ENCODE data around the gene IFIH1. TPM values are rescaled to one million over a fixed set of nuclear protein-coding genes. Genes with fewer than 3 reads are reported as not detected.

The IFIH1 gene
- polyA plus RNA-seq, 1 of the 3 experiments (the other 2 are of a cell fraction), result 1.0 TPM

DNA sequence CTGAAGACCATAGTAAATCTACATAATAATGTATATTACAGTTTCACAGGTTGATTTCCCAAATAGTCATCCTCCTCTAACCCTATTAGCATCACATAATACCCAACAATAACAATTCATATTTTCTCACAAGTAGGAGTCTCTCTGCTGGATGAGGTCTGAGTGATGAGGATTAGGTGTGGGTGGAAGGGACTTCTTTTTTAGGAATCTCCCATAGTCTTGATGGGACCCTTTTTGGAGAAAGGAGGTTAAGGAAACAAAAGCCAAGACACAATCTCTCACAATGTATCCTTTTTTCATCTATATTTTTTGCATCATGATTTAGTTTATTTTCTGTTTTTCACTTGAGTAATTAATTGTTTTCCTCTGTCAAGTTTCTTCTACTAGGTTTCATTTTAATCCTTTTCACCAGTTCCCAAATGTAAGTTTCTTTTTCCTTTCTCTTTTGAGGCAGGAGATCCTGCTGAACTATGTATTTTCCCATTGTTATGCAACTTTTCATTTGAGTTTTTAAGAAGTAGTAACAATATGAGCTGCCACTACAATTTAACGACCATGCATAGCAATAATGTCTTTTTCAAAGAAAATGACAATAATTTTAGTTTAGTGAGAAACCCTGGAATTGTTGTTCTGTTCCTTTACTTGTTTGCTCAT lies 2.5 kb upstream of the IFIH1 start (continued):
- TF ChIP-seq, protein P1, sequence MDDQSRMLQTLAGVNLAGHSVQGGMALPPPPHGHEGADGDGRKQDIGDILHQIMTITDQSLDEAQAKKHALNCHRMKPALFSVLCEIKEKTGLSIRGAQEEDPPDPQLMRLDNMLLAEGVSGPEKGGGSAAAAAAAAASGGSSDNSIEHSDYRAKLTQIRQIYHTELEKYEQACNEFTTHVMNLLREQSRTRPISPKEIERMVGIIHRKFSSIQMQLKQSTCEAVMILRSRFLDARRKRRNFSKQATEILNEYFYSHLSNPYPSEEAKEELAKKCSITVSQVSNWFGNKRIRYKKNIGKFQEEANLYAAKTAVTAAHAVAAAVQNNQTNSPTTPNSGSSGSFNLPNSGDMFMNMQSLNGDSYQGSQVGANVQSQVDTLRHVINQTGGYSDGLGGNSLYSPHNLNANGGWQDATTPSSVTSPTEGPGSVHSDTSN (IDR thresholded peaks at IDR 0.05), result no peak
- TF ChIP-seq, protein P2, sequence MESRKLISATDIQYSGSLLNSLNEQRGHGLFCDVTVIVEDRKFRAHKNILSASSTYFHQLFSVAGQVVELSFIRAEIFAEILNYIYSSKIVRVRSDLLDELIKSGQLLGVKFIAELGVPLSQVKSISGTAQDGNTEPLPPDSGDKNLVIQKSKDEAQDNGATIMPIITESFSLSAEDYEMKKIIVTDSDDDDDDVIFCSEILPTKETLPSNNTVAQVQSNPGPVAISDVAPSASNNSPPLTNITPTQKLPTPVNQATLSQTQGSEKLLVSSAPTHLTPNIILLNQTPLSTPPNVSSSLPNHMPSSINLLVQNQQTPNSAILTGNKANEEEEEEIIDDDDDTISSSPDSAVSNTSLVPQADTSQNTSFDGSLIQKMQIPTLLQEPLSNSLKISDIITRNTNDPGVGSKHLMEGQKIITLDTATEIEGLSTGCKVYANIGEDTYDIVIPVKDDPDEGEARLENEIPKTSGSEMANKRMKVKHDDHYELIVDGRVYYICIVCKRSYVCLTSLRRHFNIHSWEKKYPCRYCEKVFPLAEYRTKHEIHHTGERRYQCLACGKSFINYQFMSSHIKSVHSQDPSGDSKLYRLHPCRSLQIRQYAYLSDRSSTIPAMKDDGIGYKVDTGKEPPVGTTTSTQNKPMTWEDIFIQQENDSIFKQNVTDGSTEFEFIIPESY (IDR thresholded peaks at IDR 0.05; ENCODE audit: borderline replicate concordance, low read depth), result no peak
- TF ChIP-seq TCF12 (IDR thresholded peaks at IDR 0.05) (no peak), RAD21 (IDR thresholded peaks at IDR 0.05; ENCODE audit: low read length) (no peak), SIN3A (IDR thresholded peaks at IDR 0.05; ENCODE audit: borderline replicate concordance, low read depth, low read length) (no peak), EP300 (IDR thresholded peaks at IDR 0.05; ENCODE audit: borderline replicate concordance in 1 of 2, low read depth in 1 of 2, low read length in 1 of 2) (no peak), FOSL2 (IDR thresholded peaks at IDR 0.05; ENCODE audit: borderline replicate concordance, low read depth) (no peak), POLR2AphosphoS5 (IDR thresholded peaks at IDR 0.05; ENCODE audit: low read depth, low read length) (no peak), RFX5 (IDR thresholded peaks at IDR 0.05; ENCODE audit: low read length) (no peak), RXRA (IDR thresholded peaks at IDR 0.05; ENCODE audit: borderline replicate concordance, low read depth) (no peak), GATA2 (CRISPR knock-in tag; IDR thresholded peaks at IDR 0.05) (no peak), FOXM1 (IDR thresholded peaks at IDR 0.05; ENCODE audit: low read depth) (no peak), TAF1 (IDR thresholded peaks at IDR 0.05; ENCODE audit: borderline replicate concordance, low read depth, low read length) (no peak)

DNA sequence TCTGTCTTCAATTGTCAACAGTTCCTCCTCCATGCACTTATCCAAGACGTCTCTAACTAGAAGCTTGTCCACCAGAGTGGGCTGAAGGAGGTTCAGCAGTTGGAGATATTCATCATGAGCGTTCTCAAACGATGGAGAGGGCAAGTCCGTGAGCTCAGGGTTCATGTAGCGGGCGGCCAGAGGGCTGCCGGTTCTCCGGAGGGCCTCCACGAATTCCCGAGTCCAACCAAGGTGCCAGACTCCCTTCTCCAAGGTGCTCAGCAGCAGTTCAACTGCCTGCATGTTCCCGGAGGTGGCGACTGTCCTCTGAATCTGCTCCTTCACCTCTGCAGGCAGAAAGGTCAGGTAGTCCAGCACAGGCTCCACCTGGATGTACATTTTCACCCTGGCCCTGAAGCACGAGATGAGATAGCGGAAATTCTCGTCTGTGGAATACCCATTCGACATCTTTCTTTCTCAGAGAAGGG lies 590 bp downstream of the IFIH1 start:
- Histone ChIP-seq H3K9me2 (no peaks in the 10 kb centered on the region), H2AFZ (ENCODE audit: low read depth) (peak overlapping the region; percentile 98), H3K79me2 (ENCODE audit: insufficient read depth) (no peaks in the 10 kb centered on the region), H3K27me3 (ENCODE audit: insufficient read depth) (no peaks in the 10 kb centered on the region), H3K4me2 (peak overlapping the region; percentile 79), H3K4me3 (ENCODE audit: low read depth in 2 of 2, low read length in 1 of 2) (peak overlapping the region; percentile 79 to 86), H3K9ac (peak overlapping the region; percentile 67), H3K27ac (ENCODE audit: low read depth in 2 of 2, low read length in 1 of 2) (no peak overlapping the region), H3K9me3 (no peaks in the 10 kb centered on the region), H4K20me1 (ENCODE audit: insufficient read depth) (no peaks in the 10 kb centered on the region), H3F3A (replicated peaks; ENCODE audit: insufficient read depth) (peaks cover 3% of the 10 kb centered on the region), H3K36me3 (replicated peaks in 1 of 2; ENCODE audit: control insufficient read depth in 1 of 2, insufficient read depth in 2 of 2, low read length in 1 of 2) (no peaks in the 10 kb centered on the region), H3K4me1 (ENCODE audit: control insufficient read depth in 1 of 2, insufficient read depth in 2 of 2, low read depth in 1 of 2, low read length in 1 of 2) (peaks cover 5 to 9% of the 10 kb centered on the region in 2 experiments; a peak in 2 of 4 replicates)
- no peak for DNase-seq
- POLR2A ChIA-PET, result no interaction called here
- WGBS (ENCODE audit: low lambda C conversion rate), result 19% methylated on average over 5 of the region's 16 CpGs
- CTCF ChIA-PET, result interaction anchor here (1.1 kb wide), 1 partner anchor 125 kb away, joined by 3 read pairs; no protein-coding TSS in a partner anchor
- TF ChIP-seq ELF1 (IDR thresholded peaks at IDR 0.05) (no peak), TAF1 (IDR thresholded peaks at IDR 0.05; ENCODE audit: borderline replicate concordance, low read depth, low read length) (no peak), NRF1 (IDR thresholded peaks at IDR 0.05; ENCODE audit: low read depth, low read length) (no peak), SMC3 (IDR thresholded peaks at IDR 0.05; ENCODE audit: low read depth, low read length) (no peak), SIN3A (IDR thresholded peaks at IDR 0.05; ENCODE audit: borderline replicate concordance, low read depth, low read length) (no peak), CHD2 (IDR thresholded peaks at IDR 0.05; ENCODE audit: low read length, partially characterized antibody) (no peak), POLR2AphosphoS5 (IDR thresholded peaks at IDR 0.05; ENCODE audit: low read depth, low read length) (no peak), FOXJ3 (CRISPR knock-in tag; IDR thresholded peaks at IDR 0.05) (no peak), JUND (IDR thresholded peaks at IDR 0.05) (no peak), MEF2A (IDR thresholded peaks at IDR 0.05; ENCODE audit: borderline replicate concordance, low read depth) (no peak), RAD21 (IDR thresholded peaks at IDR 0.05; ENCODE audit: low read length) (no peak), RCOR1 (IDR thresholded peaks at IDR 0.05; ENCODE audit: low read length) (no peak), NFIC (IDR thresholded peaks at IDR 0.05; ENCODE audit: borderline replicate concordance) (no peak)
- TF ChIP-seq, protein P1 (IDR thresholded peaks at IDR 0.05), result no peak
- TF ChIP-seq, protein P3, sequence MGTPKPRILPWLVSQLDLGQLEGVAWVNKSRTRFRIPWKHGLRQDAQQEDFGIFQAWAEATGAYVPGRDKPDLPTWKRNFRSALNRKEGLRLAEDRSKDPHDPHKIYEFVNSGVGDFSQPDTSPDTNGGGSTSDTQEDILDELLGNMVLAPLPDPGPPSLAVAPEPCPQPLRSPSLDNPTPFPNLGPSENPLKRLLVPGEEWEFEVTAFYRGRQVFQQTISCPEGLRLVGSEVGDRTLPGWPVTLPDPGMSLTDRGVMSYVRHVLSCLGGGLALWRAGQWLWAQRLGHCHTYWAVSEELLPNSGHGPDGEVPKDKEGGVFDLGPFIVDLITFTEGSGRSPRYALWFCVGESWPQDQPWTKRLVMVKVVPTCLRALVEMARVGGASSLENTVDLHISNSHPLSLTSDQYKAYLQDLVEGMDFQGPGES (IDR thresholded peaks at IDR 0.05; ENCODE audit: low read depth, low read length), result no peak
- TF ChIP-seq, protein P4, sequence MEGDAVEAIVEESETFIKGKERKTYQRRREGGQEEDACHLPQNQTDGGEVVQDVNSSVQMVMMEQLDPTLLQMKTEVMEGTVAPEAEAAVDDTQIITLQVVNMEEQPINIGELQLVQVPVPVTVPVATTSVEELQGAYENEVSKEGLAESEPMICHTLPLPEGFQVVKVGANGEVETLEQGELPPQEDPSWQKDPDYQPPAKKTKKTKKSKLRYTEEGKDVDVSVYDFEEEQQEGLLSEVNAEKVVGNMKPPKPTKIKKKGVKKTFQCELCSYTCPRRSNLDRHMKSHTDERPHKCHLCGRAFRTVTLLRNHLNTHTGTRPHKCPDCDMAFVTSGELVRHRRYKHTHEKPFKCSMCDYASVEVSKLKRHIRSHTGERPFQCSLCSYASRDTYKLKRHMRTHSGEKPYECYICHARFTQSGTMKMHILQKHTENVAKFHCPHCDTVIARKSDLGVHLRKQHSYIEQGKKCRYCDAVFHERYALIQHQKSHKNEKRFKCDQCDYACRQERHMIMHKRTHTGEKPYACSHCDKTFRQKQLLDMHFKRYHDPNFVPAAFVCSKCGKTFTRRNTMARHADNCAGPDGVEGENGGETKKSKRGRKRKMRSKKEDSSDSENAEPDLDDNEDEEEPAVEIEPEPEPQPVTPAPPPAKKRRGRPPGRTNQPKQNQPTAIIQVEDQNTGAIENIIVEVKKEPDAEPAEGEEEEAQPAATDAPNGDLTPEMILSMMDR (IDR thresholded peaks at IDR 0.05), result no peak

All from SK-N-SH (cell line).